ENCODE data around the gene TFIP11.

TFIP11 gene

GRCh38 chr22:26479792-26480610 lies 32.3 kb downstream of the TFIP11 start:
- TF ChIP-seq ZFX (IDR thresholded peaks at IDR 0.05; ENCODE audit: borderline replicate concordance) (no peak), CTCF (IDR thresholded peaks at IDR 0.05) (no peak)
- no peak overlapping the region for H3K27ac ChIP-seq

- TF ChIP-seq ZFX (IDR thresholded peaks at IDR 0.05; ENCODE audit: borderline replicate concordance) (no peak), CTCF (IDR thresholded peaks at IDR 0.05) (no peak)
Measured at GRCh38 chr22:26479043-26479791, 33.1 kb downstream of the TFIP11 start.

GRCh38 chr22:26477341-26477731 lies 34.9 kb downstream of the TFIP11 start:
- TF ChIP-seq ZFX (IDR thresholded peaks at IDR 0.05; ENCODE audit: borderline replicate concordance), result no peak
- no peak for TF ChIP-seq CTCF (IDR thresholded peaks at IDR 0.05)
- H3K27ac ChIP-seq, result no peak overlapping the region

More at GRCh38 chr22:26479043-26479791, 33.1 kb downstream of the TFIP11 start:
- no peak overlapping the region for H3K27ac ChIP-seq

GRCh38 chr22:26476705-26477340 lies 35.5 kb downstream of the TFIP11 start:
- no peak overlapping the region for H3K27ac ChIP-seq
- TF ChIP-seq CTCF (IDR thresholded peaks at IDR 0.05) (no peak), ZFX (IDR thresholded peaks at IDR 0.05; ENCODE audit: borderline replicate concordance) (no peak)

- H3K27ac ChIP-seq, result no peak overlapping the region
- no peak for TF ChIP-seq ZFX (IDR thresholded peaks at IDR 0.05; ENCODE audit: borderline replicate concordance)
- TF ChIP-seq CTCF (IDR thresholded peaks at IDR 0.05), result no peak
Measured at GRCh38 chr22:26474682-26475081, 37.6 kb downstream of the TFIP11 start.

GRCh38 chr22:26471522-26471921 lies 40.8 kb downstream of the TFIP11 start:
- no peak overlapping the region for H3K27ac ChIP-seq

More at GRCh38 chr22:26471522-26471921, 40.8 kb downstream of the TFIP11 start:
- TF ChIP-seq ZFX (IDR thresholded peaks at IDR 0.05; ENCODE audit: borderline replicate concordance), result no peak
- TF ChIP-seq CTCF (IDR thresholded peaks at IDR 0.05), result no peak

Measured in 22Rv1 (cell line).